H1 (cell line): Measurements from ENCODE around the gene CHST3. TPM values are rescaled to one million over a fixed set of nuclear protein-coding genes. Genes with fewer than 3 reads are reported as not detected.

Experiments
- CTCF ChIA-PET: fragments of 300-600 bp; sonication (Branson Sonifier 250); formaldehyde crosslinking; loops from one replicate; lab custom pipeline; 2021; ENCODE audit not compliant: partially characterized antibody; lab: Charles Lee
- POLR2A ChIA-PET: fragments of 300-600 bp; sonication (Branson Sonifier 250); formaldehyde crosslinking; loops from one replicate; lab custom pipeline; 2021; ENCODE audit warnings: inconsistent platforms; ENCODE audit not compliant: partially characterized antibody; lab: Charles Lee
- DNase-seq, 2 experiments: peaks; one replicate each; pipeline versions ENCODE4 v3.0.0 to v3.0.0-alpha.2; 2010 to 2022; ENCODE audit warnings: low spot score in 2 of 2, low read depth in 1 of 2, mixed read lengths in 1 of 2
- FAIRE-seq: peaks from 2 replicates; lab custom pipeline; 2011; peaks lifted over from hg19 to GRCh38; lab: Jason Lieb, UNC
- H2AFZ ChIP-seq: 2 replicates; pipeline ENCODE4 v1.8.1; 2012; ENCODE audit warnings: low read length, inconsistent platforms
- H2AK5ac ChIP-seq: 2 replicates; pipeline ENCODE4 v1.6.1; 2013; ENCODE audit warnings: low read depth, low read length
- H2BK120ac ChIP-seq: replicated peaks from 2 replicates; pipeline ENCODE3; 2013; ENCODE audit warnings: low read depth, low read length, inconsistent platforms
- H2BK12ac ChIP-seq: 2 replicates; pipeline ENCODE4 v1.6.1; 2013; ENCODE audit warnings: low read depth, low read length
- H2BK15ac ChIP-seq: 2 replicates; pipeline ENCODE4 v1.6.1; 2013; ENCODE audit warnings: low read length
- H2BK20ac ChIP-seq: 2 replicates; pipeline ENCODE4 v1.6.1; 2013; ENCODE audit warnings: low read length
- H2BK5ac ChIP-seq: 2 replicates; pipeline ENCODE4 v1.6.1; 2013; ENCODE audit warnings: low read depth, low read length
- H3K14ac ChIP-seq: 2 replicates; pipeline ENCODE4 v1.6.1; 2013; ENCODE audit warnings: inconsistent platforms; ENCODE audit not compliant: insufficient read length
- H3K18ac ChIP-seq: 2 replicates; pipeline ENCODE4 v1.6.1; 2013; ENCODE audit warnings: low read length; ENCODE audit errors: extremely low read depth
- H3K23ac ChIP-seq: 2 replicates; pipeline ENCODE4 v1.6.1; 2013; ENCODE audit warnings: inconsistent platforms; ENCODE audit not compliant: insufficient read length
- H3K23me2 ChIP-seq: 2 replicates; pipeline ENCODE4 v1.6.1; 2013; ENCODE audit warnings: low read depth, low read length
- H3K27ac ChIP-seq: 2 replicates; pipeline ENCODE4 v1.6.1; 2011; ENCODE audit warnings: low read depth, low read length, inconsistent platforms
- H3K27me3 ChIP-seq, 4 experiments: replicated peaks in 1 of 4; 1 replicate in 1 of 4; 2 replicates in 3 of 4; pipeline versions ENCODE4 v1.6.1 to v1.8.1; 2011 to 2013; ENCODE audit warnings: low read length in 3 of 4, mild to moderate bottlenecking in 3 of 4, inconsistent platforms in 2 of 4, mixed read lengths in 2 of 4, moderate library complexity in 1 of 4; ENCODE audit not compliant: control insufficient read depth in 3 of 4, insufficient read depth in 3 of 4; ENCODE audit errors: extremely low read depth in 1 of 4
- H3K36me3 ChIP-seq, 4 experiments: 2 replicates each; pipeline versions ENCODE4 v1.6.1 to v1.8.1; 2011 to 2013; ENCODE audit warnings: mild to moderate bottlenecking in 4 of 4, low read length in 3 of 4, moderate library complexity in 2 of 4, control low read depth in 1 of 4, inconsistent platforms in 1 of 4; ENCODE audit not compliant: insufficient read depth in 4 of 4, control insufficient read depth in 2 of 4
- H3K4ac ChIP-seq: replicated peaks from 2 replicates; pipeline ENCODE3; 2013; ENCODE audit warnings: low read length, low read depth, mixed read lengths, inconsistent platforms; ENCODE audit not compliant: insufficient read length
- H3K4me1 ChIP-seq, 4 experiments: replicated peaks in 1 of 4; 1 replicate in 1 of 4; 2 replicates in 3 of 4; pipeline versions ENCODE4 v1.6.1 to v1.8.1; 2011 to 2013; ENCODE audit warnings: low read length in 3 of 4, inconsistent platforms in 2 of 4, mixed read lengths in 1 of 4; ENCODE audit not compliant: insufficient read depth in 4 of 4, control insufficient read depth in 3 of 4
- H3K4me2 ChIP-seq, 2 experiments: 2 replicates each; pipeline versions ENCODE4 v1.6.1 to v1.8.1; 2011 to 2013; ENCODE audit warnings: low read depth in 2 of 2, low read length in 2 of 2, control low read depth in 1 of 2, inconsistent platforms in 1 of 2, mild to moderate bottlenecking in 1 of 2; ENCODE audit not compliant: insufficient read depth in 1 of 2
- H3K4me3 ChIP-seq, 4 experiments: fragments of 200-600, 300-600 bp in 1 of 4; sonication (generic), shearing (Covaris generic), sonication (Bioruptor Twin) in 1 of 4; 2 replicates each; pipeline versions ENCODE4 v1.5.1 to v1.8.1; 2011 to 2016; ENCODE audit warnings: low read length in 4 of 4, low read depth in 3 of 4, control low read depth in 2 of 4, inconsistent platforms in 2 of 4, mild to moderate bottlenecking in 2 of 4, mixed read lengths in 1 of 4, moderate library complexity in 1 of 4; ENCODE audit not compliant: insufficient read depth in 2 of 4; ENCODE audit errors: extremely low read depth in 1 of 4
- H3K56ac ChIP-seq: replicated peaks from 2 replicates; pipeline ENCODE3; 2013; ENCODE audit warnings: low read depth, mild to moderate bottlenecking, mixed read lengths, low read length, inconsistent platforms; ENCODE audit not compliant: insufficient read length
- H3K79me1 ChIP-seq: 2 replicates; pipeline ENCODE4 v1.6.1; 2013; ENCODE audit warnings: low read depth, low read length, control low read depth
- H3K79me2 ChIP-seq, 2 experiments: 2 replicates each; pipeline versions ENCODE4 v1.6.1 to v1.8.1; 2012 to 2013; ENCODE audit warnings: low read length in 2 of 2, mild to moderate bottlenecking in 2 of 2, inconsistent platforms in 1 of 2; ENCODE audit not compliant: insufficient read depth in 2 of 2, control insufficient read depth in 1 of 2
- H3K9ac ChIP-seq, 4 experiments: replicated peaks in 1 of 4; 1 replicate in 1 of 4; 2 replicates in 3 of 4; pipeline versions ENCODE4 v1.6.1 to v1.8.1; 2011 to 2013; ENCODE audit warnings: low read depth in 3 of 4, low read length in 3 of 4, control low read depth in 2 of 4, mild to moderate bottlenecking in 2 of 4, moderate library complexity in 2 of 4, inconsistent platforms in 1 of 4; ENCODE audit errors: extremely low read depth in 1 of 4
- H3K9me3 ChIP-seq, 2 experiments: 2 replicates each; pipeline versions ENCODE4 v1.6.1 to v1.8.1; 2012 to 2013; ENCODE audit warnings: mild to moderate bottlenecking in 2 of 2, moderate library complexity in 2 of 2, control low read depth in 1 of 2, inconsistent platforms in 1 of 2, low read depth in 1 of 2, low read length in 1 of 2, mixed read lengths in 1 of 2; ENCODE audit not compliant: insufficient read depth in 2 of 2
- H4K20me1 ChIP-seq, 2 experiments: replicated peaks in 1 of 2; 2 replicates each; pipeline versions ENCODE3 to v1.8.1; 2011 to 2013; ENCODE audit warnings: inconsistent platforms in 2 of 2, low read length in 2 of 2, mild to moderate bottlenecking in 1 of 2; ENCODE audit not compliant: insufficient read depth in 2 of 2, control insufficient read depth in 1 of 2
- H4K5ac ChIP-seq: 2 replicates; pipeline ENCODE4 v1.6.1; 2013; ENCODE audit warnings: low read length, low read depth, mixed read lengths, inconsistent platforms; ENCODE audit not compliant: insufficient read length
- H4K8ac ChIP-seq: 2 replicates; pipeline ENCODE4 v1.8.0; 2013; ENCODE audit warnings: mild to moderate bottlenecking, moderate library complexity, low read length, inconsistent platforms; ENCODE audit not compliant: insufficient read depth; ENCODE audit errors: extremely low read depth
- H4K91ac ChIP-seq: replicated peaks from 2 replicates; pipeline ENCODE3; 2013; ENCODE audit warnings: low read length, mixed read lengths, inconsistent platforms; ENCODE audit not compliant: insufficient read length
- JUN ChIP-seq: IDR thresholded peaks from 2 replicates; pipeline ENCODE4 v1.6.1; 2011; ENCODE audit warnings: low read depth, mild to moderate bottlenecking, improper control_type of control experiment, low read length
- RAD21 ChIP-seq, 2 experiments: IDR thresholded peaks in 1 of 2; conservative IDR thresholded peaks in 1 of 2; 2 replicates each; pipeline ENCODE4 v1.6.1; 2011; ENCODE audit warnings: low read depth in 2 of 2, low read length in 2 of 2, improper control_type of control experiment in 1 of 2, inconsistent platforms in 1 of 2, mild to moderate bottlenecking in 1 of 2, moderate library complexity in 1 of 2
- WGBS, 2 experiments: shearing (Covaris generic) in 1 of 2; methylation state at CpG; one replicate each; pipeline versions ENCODE4 v1.1.6 to v1.1.7; 2013 to 2015; ENCODE audit warnings: low lambda C conversion rate in 2 of 2, mixed read lengths in 2 of 2, inconsistent platforms in 1 of 2, low coverage in 1 of 2, missing lambda C conversion rate in 1 of 2; ENCODE audit not compliant: insufficient replicate concordance in 2 of 2, insufficient coverage in 1 of 2, insufficient read length in 1 of 2; ENCODE audit errors: extremely low coverage in 1 of 2, missing lambda C conversion rate in 1 of 2; 5-methylcytosine and 5-hydroxymethylcytosine counted together
- polyA plus RNA-seq, 7 experiments: library from polyadenylated mRNA; depleted of rRNA in 3 of 7; stranded (reverse) in 5 of 7; unstranded in 2 of 7; fragments of >200 nt in 5 of 7; fragments of 200-250 nt in 2 of 7; gene quantifications; 1 replicate in 5 of 7; 2 replicates in 1 of 7; 4 replicates in 1 of 7; pipeline versions ENCODE4 v1.2.1 to v1.2.3, GENCODE V29; 2011 to 2013; ENCODE audit warnings: missing spikeins in 2 of 7, mixed read lengths in 2 of 7
- total RNA-seq: library from RNA; stranded (reverse); fragmentation: NEBNext Ultra II Directional; extraction: Animal tissue kit (Norgen Biotek cat#: 25700); gene quantifications from 2 replicates; pipeline ENCODE4 v1.2.1, GENCODE V29; 2021

Gene CHST3
- total and polyA plus RNA-seq, 2 of the 8 experiments (the other 6 are each of a cell fraction or from before 2014, with no cell fraction given), result 2.0 to 5.8 TPM

DNA sequence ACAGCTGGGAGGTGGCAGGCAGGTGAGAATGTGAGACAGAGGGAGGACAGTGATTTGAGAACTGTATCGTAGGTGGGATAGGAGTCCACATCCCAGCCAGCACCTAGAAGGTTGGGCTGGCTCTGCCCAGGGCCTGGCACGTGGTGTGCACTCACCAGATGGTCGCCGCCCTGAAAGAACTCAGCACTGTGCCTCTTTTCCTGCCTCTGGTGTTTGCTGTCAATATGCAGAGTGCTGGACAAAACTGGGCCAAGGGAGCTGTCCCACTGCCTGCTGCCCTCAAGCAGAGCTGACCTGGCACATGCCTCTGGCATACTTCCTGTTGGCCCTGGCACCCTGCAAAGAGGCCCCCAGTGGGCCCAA lies 36.8 kb downstream of the CHST3 start:
- Histone ChIP-seq H3K18ac (no peak overlapping the region; the same call in 1 of the 2 replicates), H2BK120ac (no peak overlapping the region), H3K9ac (no peak overlapping the region), H2BK5ac (peak overlapping the region; percentile 66; the same call in 1 of the 2 replicates), H3K56ac (no peak overlapping the region), H2BK15ac (no peak overlapping the region), H2BK12ac (no peak overlapping the region)
- FAIRE-seq, result no peak
- TF ChIP-seq RAD21 (IDR thresholded peaks at IDR 0.05 in 1 of 2, conservative IDR thresholded peaks at IDR 0.05 in 1 of 2; ENCODE audit: low read depth in 2 of 2, low read length in 2 of 2), result no peak
- no peak for TF ChIP-seq JUN
- TF ChIP-seq, all 59 proteins: peak for 0
- Histone ChIP-seq H2BK20ac (no peak overlapping the region), H3K23ac (no peak overlapping the region), H3K36me3 (no peaks in the 10 kb centered on the region), H2AK5ac (no peak overlapping the region), H4K91ac (no peak overlapping the region), H3K9me3 (no peaks in the 10 kb centered on the region), H3K27me3 (no peaks in the 10 kb centered on the region), H4K5ac (no peak overlapping the region), H3K4me1 (peaks cover 0 to 8% (median 1%) of the 10 kb centered on the region in 4 experiments; a peak in 3 of 7 replicates), H3K27ac (no peak overlapping the region), H4K20me1 (peaks cover 0 to 2% of the 10 kb centered on the region in 2 experiments), H2AFZ (no peak overlapping the region), H3K4me2 (no peak overlapping the region), H3K79me2 (no peaks in the 10 kb centered on the region), H3K4ac (no peak overlapping the region), H4K8ac (no peak overlapping the region; the same call in 1 of the 2 replicates), H3K79me1 (no peaks in the 10 kb centered on the region), H3K23me2 (no peaks in the 10 kb centered on the region), H3K14ac (no peak overlapping the region), H3K4me3 (no peak overlapping the region)
- ChIA-PET POLR2A (no interaction called here), CTCF (interaction anchor here (1.0 kb wide), 1 partner anchor 23 kb away, joined by 3 read pairs; no protein-coding TSS in a partner anchor)
- no peak for DNase-seq
- WGBS, 2 experiments, result 85% methylated on average over 4 of the region's 4 CpGs; no CpG with 5 or more reads in 1 of the 2 experiments
